SK-N-MC (cell line): ENCODE measurements around the gene TTC7B.

Experiments used
- EZH2 ChIP-seq: fragments of 200-600 bp; sonication (generic); IDR thresholded peaks from one replicate; pipeline ENCODE4 v1.6.1; 2017; ENCODE audit warnings: antibody characterized with exemption
- POLR2AphosphoS5 ChIP-seq: IDR thresholded peaks from 2 replicates; pipeline ENCODE4 v1.6.1; 2012; ENCODE audit warnings: mild to moderate bottlenecking, low read depth, low read length, borderline replicate concordance

DNA sequence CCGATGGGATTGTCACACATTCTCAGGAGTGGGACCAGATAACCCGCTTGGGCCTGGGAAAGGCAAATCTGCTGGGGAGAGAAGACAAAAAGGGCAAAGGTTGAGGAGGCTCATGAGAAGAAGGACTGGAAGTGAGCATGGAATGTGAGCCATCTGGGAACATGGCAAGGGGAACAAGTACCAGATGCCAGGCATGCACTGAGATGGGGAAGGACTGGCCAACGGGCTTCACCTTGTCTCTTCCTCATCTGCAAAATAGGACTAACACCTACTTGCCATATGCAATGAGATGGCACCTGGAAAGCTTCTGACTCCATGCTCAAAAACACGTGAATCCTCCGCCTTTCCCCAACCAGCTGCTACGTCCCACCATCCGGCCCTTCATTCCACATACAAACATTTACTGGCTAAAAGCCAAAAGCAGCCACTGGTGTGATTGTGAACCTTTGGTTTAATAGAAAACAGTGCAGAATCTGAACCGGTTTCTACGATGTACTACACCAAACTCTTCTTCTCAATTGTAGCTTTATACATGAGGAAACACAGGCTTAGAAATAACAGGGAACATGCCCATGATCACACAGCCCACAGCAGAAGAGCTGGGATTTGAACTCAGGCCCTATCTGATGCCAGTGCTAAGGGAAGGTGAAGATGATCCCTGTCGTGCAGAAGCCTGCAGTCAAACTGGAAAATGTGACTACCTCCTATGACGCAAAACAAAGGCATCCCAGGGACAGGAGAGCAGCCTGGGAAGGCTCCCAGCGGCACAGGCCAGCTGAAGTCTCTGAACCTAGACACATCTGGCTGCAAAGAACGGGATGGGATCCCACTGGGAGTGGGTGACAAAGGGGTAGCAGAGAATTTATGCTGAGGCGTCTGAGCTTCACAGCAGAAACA, 112.1 kb downstream of the TTC7B start:
- TF ChIP-seq EZH2 (no peak), POLR2AphosphoS5 (no peak)
